RWPE1 (cell line): ENCODE results near the gene TIGD4.

Source experiments
- CTCF ChIA-PET: fragments of 350-600 bp; sonication (Branson Sonifier 250); formaldehyde crosslinking; extraction: SDS; loops from one replicate; lab custom pipeline; 2021; lab: Yijun Ruan, JAX
- POLR2A ChIA-PET: fragments of 400-600 bp; formaldehyde crosslinking; extraction: SDS; loops from one replicate; lab custom pipeline; 2020; ENCODE audit warnings: antibody characterized with exemption; ENCODE audit not compliant: low non-redundant PET; lab: Yijun Ruan, JAX
- DNase-seq: peaks from one replicate; pipeline ENCODE4 v3.0.0; 2012; ENCODE audit warnings: low spot score
- H3K27ac ChIP-seq: fragments of 450-650 bp; 2 replicates; pipeline ENCODE4 v1.5.1; 2017
- TF ChIP-seq, protein P1 (sequence below): fragments of 450-650 bp; conservative IDR thresholded peaks from 2 replicates; pipeline ENCODE4 v1.5.1; 2017; ENCODE audit warnings: low read depth, mild to moderate bottlenecking

Gene TIGD4

DNA sequence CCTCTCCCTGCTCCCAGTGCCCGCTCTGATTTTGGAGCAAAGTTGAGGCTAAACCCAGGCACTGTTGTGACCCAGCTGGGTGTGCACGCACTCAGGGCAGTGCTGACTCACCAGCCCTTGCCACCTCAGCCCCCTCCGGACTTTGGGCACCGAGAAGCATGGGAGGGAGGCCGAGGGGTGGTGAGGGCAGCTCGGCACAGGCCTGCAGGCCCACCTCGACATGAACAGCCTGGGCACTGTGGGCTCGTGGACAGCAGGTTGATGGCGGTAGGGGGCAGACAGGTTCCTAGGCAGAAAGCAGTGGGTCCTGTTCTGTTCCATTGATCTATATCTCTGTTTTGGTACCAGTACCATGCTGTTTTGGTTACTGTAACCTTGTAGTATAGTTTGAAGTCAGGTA lies 30.9 kb downstream of the TIGD4 start:
- no peak overlapping the region for H3K27ac ChIP-seq
- no peak for DNase-seq
- CTCF ChIA-PET: no interaction called here
- POLR2A ChIA-PET: no interaction called here
- TF ChIP-seq, protein P1, sequence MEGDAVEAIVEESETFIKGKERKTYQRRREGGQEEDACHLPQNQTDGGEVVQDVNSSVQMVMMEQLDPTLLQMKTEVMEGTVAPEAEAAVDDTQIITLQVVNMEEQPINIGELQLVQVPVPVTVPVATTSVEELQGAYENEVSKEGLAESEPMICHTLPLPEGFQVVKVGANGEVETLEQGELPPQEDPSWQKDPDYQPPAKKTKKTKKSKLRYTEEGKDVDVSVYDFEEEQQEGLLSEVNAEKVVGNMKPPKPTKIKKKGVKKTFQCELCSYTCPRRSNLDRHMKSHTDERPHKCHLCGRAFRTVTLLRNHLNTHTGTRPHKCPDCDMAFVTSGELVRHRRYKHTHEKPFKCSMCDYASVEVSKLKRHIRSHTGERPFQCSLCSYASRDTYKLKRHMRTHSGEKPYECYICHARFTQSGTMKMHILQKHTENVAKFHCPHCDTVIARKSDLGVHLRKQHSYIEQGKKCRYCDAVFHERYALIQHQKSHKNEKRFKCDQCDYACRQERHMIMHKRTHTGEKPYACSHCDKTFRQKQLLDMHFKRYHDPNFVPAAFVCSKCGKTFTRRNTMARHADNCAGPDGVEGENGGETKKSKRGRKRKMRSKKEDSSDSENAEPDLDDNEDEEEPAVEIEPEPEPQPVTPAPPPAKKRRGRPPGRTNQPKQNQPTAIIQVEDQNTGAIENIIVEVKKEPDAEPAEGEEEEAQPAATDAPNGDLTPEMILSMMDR: no peak

DNA sequence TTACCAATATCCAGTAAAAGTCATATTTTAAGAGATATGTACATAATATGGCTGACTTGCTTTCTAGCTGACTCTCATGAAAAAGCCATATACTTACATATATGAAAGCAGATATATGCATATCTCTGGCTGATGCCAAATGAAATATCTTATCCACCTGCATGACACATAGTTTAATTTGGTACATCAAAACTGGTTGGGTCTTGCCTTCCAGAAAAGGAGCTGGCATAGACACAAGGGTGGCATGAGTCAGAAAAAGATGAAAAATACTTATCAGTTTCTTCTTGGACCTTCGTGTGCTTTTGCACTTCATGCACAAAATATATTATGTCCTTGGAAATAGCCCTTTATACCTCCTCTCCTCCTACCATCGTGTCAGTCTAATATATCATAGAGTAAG lies 32.1 kb downstream of the TIGD4 start:
- DNase-seq: peak; percentile 60
- TF ChIP-seq, protein P1: no peak
- no peak overlapping the region for H3K27ac ChIP-seq
- POLR2A ChIA-PET: no interaction called here
- CTCF ChIA-PET: no interaction called here

- no peak for DNase-seq
- POLR2A ChIA-PET: no interaction called here
Measured at GRCh38 chr4:152738827-152739226, 40.7 kb downstream of the TIGD4 start.

DNA sequence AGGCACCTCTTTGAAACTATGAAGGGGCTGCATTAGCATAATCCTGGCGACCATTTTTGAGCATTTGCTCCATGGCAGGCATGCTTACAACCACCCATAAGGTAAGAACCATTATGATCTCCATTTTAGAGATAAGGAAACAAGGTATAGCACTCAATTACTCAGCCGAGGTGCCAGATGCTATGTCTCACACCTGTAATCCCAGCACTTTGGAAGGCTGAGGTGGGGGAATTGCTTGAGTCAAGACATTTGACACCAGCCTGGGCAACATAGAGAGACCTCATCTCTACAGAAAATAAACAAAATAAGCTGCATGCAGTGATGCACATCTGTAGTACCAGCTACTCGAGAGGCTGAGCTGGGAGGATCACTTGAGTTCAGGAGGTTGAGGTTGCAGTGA lies 43.6 kb downstream of the TIGD4 start:
- H3K27ac ChIP-seq: no peak overlapping the region
- no peak for DNase-seq
- TF ChIP-seq, protein P1: no peak
- CTCF ChIA-PET: interaction anchor here (0.5 to 0.6 kb wide), 2 partner anchors 221 to 333 kb away, joined by 3 to 7 read pairs; no protein-coding TSS in a partner anchor
- POLR2A ChIA-PET: no interaction called here

More at GRCh38 chr4:152738827-152739226, 40.7 kb downstream of the TIGD4 start:
- no peak overlapping the region for H3K27ac ChIP-seq
- TF ChIP-seq, protein P1: no peak
- CTCF ChIA-PET: no interaction called here

DNA sequence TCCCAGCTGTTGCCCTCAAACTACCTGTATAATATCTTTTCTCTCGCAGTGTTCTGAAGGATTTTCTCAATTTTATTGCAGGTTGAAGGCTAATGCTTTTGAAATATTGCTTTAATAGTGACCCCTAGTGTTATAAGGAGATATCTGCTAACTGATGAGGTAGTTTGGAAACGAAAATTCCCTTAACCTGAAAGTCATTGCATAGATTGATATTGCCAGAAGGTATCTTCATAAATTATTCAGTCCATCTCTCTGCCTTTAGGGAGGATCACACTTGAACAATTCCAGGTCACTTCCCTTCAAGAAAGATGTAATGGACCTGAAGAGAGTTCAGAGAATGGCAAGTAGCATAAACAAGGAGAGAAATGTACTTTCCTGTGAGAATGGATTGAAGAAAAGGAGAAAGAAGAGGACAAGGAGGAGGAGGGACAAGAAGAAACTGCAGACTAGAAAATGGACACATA lies 44.1 kb downstream of the TIGD4 start:
- CTCF ChIA-PET: interaction anchor here (0.5 to 0.9 kb wide), 6 partner anchors 19 to 333 kb away, joined by 3 to 7 read pairs (median 3); no protein-coding TSS in a partner anchor
- DNase-seq: peak; percentile 42

GRCh38 chr4:152734699-152735050 lies 44.9 kb downstream of the TIGD4 start:
- TF ChIP-seq, protein P1: no peak
- H3K27ac ChIP-seq: no peak overlapping the region
- no peak for DNase-seq
- CTCF ChIA-PET: interaction anchor here (0.7 to 0.9 kb wide), 4 partner anchors 19 to 102 kb away, joined by 3 to 4 read pairs (median 3); no protein-coding TSS in a partner anchor
- POLR2A ChIA-PET: no interaction called here

More for the DNA sequence above, 44.1 kb downstream of the TIGD4 start:
- POLR2A ChIA-PET: no interaction called here
- H3K27ac ChIP-seq: no peak overlapping the region
- TF ChIP-seq, protein P1: peak; percentile 66
